HG03139 (cell line): Measurements from ENCODE around the gene NF2.

ENCODE experiments used
- ATAC-seq: cut with Tn5 transposase; IDR thresholded peaks from one replicate; pipeline ENCODE4 v1.9.1; 2021; ENCODE audit not compliant: unreplicated experiment

Gene NF2

DNA sequence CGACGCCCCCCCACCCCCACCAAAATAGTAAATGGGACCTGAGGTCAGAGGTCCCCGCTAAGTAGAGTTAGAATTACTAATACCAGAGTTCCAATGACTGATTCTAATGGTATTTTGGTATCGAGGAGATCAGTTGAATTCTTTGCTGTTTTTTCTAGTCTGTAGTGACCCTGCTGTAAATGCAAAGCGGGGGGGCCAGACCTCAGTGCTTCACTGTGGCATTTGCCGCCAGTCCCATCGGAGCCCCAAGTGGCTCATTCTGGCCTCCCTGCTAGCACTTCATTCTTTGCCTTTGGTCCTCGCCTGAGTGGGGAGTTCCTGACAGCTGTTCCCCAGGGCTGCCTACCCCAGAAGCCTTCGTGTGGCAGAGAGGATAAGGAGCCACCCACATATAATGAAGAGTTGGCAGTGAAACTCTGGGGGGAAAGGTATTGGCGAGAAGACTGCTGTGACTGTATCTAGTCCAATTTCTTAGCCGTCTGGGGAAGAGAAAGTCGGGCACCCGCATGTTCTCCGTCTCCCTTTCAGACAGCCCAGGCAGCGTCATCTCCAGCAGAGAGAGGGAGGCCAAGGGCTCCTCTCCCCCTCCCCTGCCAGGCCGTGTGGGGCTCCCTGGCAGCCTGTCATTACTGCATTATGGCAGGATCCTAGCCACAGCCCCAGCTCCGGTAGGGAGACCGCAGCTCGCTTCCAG is 96.9 kb downstream of the NF2 start:
- ATAC-seq = no peak

DNA sequence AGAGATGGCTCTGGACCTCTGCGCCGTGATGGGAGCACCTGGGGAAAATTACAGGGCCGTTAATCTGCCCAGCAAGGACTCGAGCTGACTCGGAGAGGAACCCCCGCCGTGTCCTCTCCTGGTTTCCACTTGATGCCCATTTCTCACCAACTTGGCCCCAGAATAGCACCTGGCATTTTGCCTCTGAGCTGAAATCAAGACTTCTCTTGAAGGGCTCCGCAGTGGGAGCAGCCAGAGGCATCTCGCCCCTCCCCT is 97.4 kb downstream of the NF2 start:
- ATAC-seq = no peak

DNA sequence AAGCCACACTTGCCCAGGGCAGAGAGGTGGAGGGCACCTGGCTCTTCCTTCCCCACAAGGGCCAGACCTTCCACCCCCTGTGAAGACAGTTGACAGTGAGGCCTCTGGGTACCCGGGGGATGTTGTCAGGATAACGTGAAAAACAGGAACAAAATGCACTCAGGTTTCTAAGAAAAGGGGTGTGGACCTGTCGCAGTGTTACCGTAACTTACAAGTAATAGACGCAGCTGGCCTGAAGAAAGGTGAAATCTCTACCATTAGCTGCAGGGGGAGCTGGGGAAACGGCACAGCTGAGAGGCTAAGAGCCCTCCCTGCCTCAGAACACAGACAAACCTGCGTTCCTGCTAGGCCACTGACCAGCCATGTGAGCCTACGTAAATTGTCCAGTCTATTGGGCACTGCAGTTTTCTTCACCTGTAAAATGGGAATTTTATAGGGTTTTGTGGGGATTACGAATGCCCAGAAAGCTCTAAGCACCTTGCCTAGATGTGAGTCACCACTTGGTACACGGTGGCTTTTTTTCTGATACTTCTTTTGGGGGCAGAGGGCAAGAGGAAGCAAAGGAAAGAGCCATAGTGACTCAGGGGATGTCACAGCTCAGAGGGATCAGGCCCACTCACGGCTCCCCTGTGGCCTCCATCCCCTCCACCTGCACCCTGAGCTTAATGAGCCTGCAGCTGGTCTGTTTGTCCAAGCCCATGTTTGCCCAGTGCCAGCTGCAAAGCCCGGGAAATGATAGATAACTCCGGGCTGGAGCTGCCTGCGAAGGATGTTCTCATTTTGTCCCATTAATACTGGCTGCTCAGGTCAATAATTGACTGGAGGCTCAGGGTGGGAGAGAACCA is 97.9 kb downstream of the NF2 start:
- ATAC-seq = no peak

DNA sequence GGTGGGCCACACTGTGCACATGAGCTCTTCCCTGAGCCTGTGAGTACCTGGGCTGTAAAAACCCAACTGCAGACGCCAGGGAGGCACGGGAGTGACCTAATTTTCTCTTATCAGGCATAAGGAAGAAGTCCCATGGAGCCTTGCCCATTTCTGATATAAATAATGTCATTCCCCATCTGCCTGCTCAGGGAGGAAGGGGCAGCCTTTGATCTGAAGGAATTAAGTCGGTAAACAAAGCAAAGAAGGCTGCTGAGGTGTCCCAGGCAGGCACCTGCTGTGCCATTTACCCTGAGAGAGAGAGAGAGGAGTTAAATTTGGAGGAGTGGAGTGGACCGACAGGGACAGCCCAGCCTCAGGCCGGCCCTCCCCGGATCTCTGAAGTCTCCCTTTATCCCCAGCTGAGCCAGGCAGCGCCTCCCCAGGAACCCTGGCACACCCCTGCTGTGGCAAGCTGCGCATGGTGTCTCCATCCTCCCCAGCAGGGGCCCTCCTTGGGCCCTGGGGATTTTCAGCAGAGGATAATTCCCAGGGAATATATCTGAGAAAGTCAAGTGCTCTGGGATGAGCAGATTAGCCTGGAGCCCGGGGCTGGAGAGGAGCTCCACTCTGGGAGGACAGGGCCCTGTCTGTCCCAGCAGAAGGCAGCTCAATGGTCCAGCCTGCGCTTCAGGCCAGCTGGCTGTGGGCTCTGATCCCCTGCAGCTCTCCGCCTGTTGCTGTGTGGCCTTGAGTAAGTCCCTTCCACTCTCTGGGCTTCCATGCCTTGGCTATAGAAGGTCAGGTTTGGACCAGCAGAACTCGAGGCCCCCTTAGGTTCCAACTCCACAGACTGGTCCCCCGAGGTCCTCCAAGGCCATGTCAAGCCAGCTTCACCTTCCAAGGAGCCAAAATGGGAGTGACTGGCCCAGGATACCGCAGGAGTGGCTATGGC is 98.8 kb downstream of the NF2 start:
- ATAC-seq = no peak

DNA sequence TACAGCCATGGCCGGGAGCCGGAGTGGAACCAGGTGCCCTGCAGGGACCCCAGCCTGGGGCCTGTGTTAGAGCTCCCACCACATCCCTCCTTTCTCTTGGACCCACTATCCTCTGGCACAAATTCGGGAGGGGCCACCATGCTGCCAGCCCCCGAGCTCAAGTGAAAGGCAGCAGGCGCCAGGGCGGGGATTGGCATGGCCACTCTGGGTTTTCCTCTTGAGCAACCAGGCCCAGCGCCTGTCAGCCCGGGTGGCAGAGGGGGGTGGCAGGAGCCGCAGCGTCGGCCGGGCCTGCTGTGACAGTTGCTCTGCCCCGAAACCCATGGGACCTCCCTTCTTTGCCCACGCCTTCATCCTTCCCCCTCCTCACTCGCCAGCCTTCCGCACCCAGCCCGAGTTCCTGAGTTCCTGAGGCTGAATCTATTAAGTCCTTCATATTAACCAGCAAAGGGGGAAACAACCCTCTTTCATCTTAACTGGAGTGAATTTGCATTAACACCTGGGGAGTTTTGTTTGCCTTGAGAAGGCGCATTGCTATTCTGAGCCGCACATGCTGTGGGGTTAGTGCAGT is 99.6 kb downstream of the NF2 start:
- ATAC-seq = no peak

DNA sequence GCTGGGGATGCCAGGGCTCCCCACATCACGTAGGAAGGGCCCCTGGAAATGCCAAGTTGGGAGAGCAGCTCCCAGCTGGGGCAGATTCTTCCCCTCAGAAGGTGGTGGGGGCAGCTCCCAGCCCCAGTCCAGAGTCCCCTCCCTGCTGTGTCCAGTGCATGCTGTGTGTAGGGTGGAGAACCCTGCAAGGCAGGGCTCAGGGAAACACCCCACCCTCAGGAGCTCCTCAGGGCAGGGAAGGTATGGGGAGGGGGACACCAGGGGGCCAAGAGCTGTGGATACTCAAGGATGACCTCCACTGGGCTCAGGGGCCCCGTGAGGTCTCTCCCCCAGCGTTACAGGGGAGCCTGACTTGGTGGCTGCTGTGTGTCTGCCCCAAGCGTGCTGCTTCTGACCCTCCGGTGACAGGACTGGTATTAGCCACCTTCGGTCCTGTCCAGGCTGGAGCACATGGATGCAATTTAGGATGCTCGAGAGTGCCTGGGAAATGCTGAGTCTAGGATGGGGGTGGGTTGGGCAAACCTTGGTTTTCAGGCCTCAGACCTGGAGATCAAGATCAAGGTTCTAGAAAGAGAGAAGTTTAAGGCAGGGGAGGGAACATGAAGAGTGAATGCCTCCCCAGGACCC is 100.2 kb downstream of the NF2 start:
- no peak for ATAC-seq

DNA sequence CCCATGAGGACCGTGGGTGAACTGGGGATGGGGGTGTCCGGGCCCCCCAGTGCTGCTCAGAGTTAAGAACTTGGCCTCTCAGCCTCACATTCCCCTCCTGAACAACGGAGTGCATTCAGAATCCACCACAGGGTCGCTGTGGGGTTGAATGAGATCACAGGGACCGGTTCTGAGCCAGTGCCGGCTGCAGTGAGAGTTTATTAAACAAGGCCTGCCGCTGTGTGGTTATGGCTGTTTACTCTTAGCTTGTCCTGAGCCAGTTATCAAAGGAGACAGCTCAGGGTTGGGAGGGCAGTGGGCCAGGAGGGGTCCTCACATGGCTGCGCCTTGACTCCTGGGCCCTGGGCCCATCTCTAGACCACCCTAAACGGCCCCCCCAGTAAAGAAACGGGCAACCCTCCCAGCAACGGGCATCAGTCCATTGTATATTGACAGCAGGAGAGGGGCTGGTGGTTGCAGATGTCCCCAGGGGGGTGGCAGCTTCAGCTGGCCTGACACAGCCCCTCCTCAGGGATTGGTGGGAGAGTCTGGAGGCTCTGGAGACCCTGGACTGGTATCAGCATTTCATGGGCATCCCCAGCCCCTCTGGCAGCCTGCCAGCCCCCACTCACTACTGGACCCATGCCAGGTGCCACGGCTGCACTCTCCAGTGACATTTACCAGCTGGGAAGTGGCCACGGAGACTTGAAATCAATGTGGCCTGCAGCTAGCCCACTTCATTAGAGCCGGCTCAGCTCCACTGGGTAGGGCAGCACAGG is 101.3 kb downstream of the NF2 start:
- ATAC-seq = no peak

DNA sequence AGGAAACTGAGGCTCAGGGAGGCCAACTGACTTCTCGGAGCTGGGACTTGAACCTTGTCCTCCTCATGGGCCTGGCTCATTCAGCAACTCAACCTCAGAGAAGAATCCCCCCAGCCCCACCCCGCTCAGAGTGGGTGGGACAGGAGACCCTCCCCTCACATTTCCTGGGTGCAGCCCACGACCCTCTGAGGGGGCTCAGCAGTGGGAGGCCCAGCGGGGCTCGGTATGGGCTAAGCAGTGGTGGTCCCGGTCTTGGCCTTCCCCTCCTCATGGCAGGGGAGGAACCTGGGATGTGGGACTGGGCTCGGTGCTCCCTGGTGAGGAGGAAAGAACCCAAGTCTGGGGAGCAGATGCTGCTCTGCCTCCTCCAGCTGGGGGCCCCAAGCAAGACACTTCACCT is 102.2 kb downstream of the NF2 start:
- no peak for ATAC-seq

DNA sequence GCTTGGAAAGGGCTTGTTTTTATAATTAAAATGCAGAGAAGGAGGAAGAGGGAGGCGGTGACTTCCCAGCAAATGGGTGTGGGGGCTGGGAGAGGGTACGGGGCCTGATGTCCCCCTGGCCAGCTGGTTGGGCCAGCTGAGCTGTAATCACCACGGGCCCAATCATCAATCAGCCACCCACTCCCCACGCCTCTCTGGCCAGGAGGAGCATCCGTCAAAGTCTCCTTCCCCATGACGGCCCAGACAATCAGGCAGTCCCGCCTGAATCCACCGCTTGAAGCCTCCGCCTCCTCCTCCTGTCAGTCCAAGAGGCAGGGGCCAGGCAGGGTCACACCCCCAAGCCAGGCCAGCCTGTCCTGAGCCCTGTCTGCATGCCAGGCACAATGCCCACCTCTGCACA is 103.1 kb downstream of the NF2 start:
- ATAC-seq = no peak

DNA sequence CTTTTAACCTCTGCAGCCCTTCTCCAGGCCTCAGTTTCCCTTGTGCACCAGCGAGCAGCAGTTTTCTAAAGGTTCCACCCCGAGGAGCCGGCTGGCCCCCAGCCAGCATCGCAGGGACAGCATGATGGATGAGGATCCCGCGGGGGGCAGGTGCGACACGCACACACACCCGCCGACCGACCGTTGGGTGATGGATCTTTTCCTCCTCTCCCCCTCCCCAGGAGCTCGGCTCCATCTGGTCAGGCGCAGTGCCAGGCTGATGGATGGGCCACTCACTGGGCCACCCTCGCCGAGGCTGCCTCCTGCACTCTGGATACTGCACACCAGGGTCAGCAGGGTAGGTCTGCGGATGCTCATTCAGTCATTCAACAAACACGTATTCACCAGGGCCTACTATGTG is 103.6 kb downstream of the NF2 start:
- no peak for ATAC-seq

DNA sequence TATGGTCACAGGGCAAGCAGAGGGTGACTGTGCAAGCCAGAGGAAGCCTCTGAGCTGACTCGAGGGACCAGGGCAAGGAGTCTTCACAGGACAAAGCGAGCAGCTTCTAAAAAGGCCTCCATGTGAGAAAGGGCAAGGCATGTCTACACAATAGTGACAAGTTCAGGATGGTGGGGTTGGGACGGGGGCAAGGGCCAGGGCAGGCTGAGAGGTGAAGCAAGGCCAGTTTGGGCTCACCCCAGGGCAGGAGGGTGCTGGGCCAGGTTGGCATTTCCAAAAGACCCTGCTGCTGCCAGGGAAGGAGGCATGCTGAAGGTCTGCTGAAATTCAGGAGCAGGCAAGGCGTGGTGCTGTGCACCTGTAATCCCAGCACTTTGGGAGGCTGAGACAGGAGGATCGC is 104.0 kb downstream of the NF2 start:
- no peak for ATAC-seq

DNA sequence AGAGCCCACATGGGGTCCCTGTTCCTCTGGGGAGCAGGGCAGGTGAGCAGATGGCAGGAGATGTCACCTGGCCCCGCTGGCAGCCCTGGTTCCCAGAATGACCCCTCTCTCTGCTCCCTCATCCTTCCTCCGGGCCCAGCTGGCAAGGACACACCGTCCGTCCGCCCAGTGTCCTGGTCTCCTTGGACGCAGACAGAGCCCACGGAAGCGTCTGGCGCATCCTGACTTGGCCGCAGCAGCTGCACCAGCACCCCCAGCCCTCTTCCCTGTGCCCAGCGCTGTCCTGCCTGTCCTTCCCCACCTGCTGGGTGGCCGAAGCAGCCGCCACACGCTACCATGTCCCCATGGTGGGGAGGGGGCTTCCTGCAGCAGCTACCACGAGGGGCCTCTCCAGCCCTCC is 106.8 kb downstream of the NF2 start:
- ATAC-seq = no peak

DNA sequence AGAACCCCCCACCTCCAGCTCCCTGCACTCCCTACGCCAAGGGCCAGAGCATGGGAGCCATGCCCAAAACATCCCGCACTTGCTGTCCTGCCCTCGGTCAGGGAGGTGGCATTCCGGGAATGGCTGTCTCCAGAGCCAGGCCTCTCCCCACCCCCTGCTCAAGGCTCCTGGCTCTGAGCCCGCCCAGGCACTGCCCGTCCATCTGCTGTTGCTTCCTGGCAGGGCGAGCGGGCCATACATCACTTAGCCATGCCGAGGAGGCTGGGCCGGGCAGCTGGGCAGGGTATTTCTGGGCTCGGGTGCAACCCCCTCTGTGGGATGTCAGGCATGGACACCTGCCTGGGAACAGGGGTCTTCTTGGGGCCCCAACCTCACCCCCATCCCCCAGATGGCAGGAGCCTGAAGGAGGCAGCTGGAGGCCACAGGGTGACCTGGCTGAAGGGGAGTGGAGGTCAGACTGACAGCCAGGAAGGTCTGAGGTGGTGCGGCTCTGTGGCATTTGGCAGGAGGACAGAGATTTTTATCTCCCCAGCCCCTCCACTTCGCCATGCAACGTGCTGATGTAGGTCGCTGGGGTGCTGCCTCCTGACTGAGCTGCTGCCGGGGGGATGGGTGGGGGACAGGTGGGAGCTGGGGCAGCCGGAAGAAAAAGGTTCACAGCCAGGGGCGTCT is 107.6 kb downstream of the NF2 start:
- ATAC-seq = no peak

DNA sequence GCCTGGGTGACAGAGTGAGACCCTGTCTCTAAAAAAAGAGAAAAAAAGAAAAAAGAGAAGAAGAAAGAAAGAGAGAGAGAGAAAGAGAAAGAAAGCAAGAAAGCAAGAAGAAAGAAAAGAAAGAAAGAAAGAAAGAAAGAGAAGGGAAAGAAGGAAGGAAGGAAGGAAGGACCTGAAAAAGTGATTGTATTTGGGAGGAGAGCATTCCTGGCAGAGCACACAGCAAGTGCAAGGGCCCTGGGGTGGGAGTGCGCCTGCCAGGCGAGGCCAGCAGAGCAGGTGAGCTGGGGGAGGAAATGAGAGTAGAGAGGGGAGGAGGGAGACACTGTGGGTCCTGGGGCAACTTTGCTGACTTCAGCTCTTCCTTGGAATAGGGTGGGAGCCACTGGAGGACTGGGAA is 108.7 kb downstream of the NF2 start:
- no peak for ATAC-seq

DNA sequence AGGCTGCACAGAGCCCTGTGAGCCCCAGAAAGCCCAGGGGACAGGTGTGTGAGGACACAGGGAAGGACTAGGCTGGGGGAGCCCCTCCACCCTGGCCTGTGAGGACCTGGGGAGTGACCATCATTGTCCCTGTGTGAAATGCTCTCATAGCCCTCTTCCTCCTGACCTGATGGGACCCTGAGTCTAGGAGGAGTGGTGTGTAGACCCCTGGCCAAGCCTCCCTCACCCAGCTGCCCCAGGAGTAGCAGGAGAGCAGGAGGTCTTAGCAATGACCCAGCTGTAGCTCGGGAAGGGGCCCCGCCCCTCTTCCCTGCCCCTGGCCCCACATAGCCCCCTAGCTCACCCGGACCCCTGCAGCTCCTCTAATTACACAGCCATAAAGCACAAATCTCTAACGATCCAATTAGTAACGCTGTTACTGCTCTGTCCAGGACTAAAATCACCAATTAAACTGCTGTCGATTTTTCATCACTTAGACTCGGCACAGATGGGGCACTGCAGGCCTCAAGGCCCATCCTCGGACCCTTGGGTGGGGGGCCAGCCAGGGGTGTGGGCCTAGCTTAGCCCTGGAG is 109.8 kb downstream of the NF2 start:
- ATAC-seq = no peak

DNA sequence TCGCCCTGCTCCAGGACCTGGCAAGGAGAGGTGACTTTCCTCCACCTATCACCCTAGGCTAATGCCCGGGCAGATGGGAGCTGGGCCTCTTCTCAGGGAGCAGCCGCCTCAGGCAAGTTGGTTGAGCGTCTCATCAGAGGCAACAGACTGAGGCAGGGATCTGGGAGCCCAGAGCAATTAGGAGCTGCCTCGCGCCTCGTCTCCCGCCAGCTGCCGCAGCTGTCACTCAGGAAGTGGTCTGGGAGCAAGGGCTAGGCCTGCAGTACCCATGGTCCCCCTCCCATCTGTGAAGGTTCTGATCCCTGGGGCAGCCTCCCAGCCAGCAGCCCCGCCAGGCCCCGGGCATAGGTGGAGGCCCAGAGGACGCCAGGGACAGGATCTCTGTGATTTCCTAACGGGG is 111.8 kb downstream of the NF2 start:
- no peak for ATAC-seq

DNA sequence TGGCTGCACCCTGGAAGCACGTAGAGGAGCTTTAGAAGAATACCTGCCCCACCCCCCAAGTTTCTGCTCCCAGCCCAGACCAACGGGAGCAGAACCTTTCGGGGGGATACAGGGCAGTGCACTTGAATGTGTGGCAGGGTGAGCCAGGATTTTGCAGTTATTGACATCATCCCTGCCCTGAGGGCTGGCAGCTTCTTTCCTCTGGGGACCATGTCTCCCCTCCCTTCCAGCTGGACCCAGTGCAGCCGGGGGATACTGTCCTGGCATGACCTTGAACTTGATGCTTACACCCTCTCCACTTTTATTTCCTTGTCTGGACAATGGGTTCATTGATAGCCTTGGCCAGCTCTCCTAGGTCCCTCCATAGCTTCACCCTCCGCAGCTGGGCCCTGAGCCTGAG is 112.3 kb downstream of the NF2 start:
- ATAC-seq = no peak

DNA sequence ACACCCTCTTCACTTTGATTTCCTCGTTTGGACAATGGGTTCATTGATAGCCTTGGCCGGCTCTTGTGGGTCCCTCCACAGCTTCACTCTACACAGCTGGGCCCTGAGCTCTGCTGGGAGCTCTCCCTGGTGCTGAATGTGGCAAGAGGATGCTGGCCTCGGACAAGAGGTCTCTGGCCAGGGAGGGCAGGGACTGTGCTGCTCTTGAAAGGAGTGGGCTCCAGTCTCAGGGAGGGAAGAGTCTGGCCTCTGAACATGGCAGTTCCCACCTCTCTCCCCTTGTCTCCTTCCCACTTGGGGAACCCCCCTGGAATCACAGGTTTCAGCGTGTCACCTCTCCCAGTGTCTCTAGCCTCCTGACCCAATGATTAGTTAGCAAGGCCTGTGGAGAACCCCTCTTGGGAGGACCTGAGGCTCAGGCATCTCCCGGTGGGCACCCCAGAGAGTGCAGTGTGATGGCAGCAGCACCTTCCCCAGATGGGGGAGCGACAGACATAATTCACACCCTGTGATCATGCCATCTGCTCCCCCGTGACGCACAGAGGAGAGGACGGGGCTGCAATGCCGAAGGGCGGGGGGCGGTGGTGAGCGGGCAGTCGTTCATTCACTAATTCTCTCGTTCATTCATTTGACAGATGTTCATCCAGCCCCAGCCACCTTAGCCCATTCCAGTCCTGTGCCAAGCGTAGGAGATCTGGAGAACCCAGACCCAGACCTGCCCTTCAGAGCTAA is 113.5 kb downstream of the NF2 start:
- ATAC-seq = no peak

DNA sequence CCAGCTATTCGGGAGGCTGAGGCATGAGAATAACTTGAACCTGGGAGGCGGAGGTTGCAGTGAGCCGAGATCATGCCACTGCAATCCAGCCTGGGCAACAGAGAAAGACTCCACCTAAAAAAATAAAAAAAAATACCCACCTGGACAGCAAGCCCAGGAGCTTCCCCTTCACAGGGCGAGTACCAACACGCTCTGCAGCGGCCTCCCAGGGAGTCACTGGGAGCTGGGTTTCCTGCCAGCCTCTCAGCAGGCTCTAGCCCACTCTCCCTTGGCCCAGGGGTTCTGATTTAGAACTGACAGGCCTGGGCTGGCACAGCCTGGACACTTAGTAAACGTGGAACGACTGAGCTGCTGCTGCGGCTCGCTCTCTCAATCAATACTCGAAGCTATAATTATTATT is 114.4 kb downstream of the NF2 start:
- no peak for ATAC-seq
